Esophagus squamous epithelium (tissue), 4 donors: ENCODE measurements around the gene PIGP.
"Not testable (repeated sequence)": the region's sequence is repeated elsewhere in the genome, so short reads cannot be mapped to it uniquely, and the experiment has no call there.

Experiments
- CTCF ChIP-seq, 6 experiments: fragments of 450-650 bp in 4 of 6; fragments of 200-600 bp in 2 of 6; sonication (generic) in 2 of 6; IDR thresholded peaks; one replicate each; pipeline ENCODE4 v1.5.1; 2016 to 2019; ENCODE audit warnings: antibody characterized with exemption in 6 of 6, mild to moderate bottlenecking in 4 of 6, moderate library complexity in 4 of 6
- POLR2A ChIP-seq, 4 donors: fragments of 450-650 bp; IDR thresholded peaks; one replicate each; pipeline ENCODE4 v1.6.1; 2017; ENCODE audit warnings: antibody characterized with exemption in 4 of 4, mild to moderate bottlenecking in 4 of 4, moderate library complexity in 3 of 4

- not testable (repeated sequence) for TF ChIP-seq CTCF, POLR2A (IDR thresholded peaks at IDR 0.05)
These were observed 43.6 kb upstream of the PIGP start for GRCh38 chr21:37116459-37116858.
